Limb (tissue), 2 donors: ENCODE data around the gene UBL7.
"Not testable (repeated sequence)": the region's sequence is repeated elsewhere in the genome, so short reads cannot be mapped to it uniquely, and the experiment has no call there.

Experiments
- DNase-seq, 2 donors: peaks; one replicate each; pipeline ENCODE4 v3.0.0-alpha.2; 2016; ENCODE audit errors: extremely low spot score in 2 of 2

The UBL7 gene

GRCh38 chr15:74460871-74461846 lies at the start of gene UBL7:
Gene UBL7 (minus strand): TSS chr15:74461160. CDS start chr15:74458867, 2,293 bp downstream.
- peak; percentile 95 to 97 for DNase-seq

GRCh38 chr15:74506515-74506840 lies 45.5 kb upstream of the UBL7 start:
- DNase-seq, result no peak

GRCh38 chr15:74505837-74506514 lies 45.0 kb upstream of the UBL7 start:
- no peak for DNase-seq

GRCh38 chr15:74504836-74505235 lies 43.9 kb upstream of the UBL7 start:
- no peak for DNase-seq

- DNase-seq, result no peak
Measured at GRCh38 chr15:74504418-74504817, 43.5 kb upstream of the UBL7 start.

GRCh38 chr15:74502301-74502700 lies 41.3 kb upstream of the UBL7 start:
- no peak for DNase-seq

- DNase-seq, result no peak
Measured at GRCh38 chr15:74500401-74500800, 39.4 kb upstream of the UBL7 start.

- DNase-seq, result no peak
Measured at GRCh38 chr15:74499366-74499765, 38.4 kb upstream of the UBL7 start.

- DNase-seq, result no peak
Measured at GRCh38 chr15:74497584-74497983, 36.6 kb upstream of the UBL7 start.

GRCh38 chr15:74496648-74497047 lies 35.7 kb upstream of the UBL7 start:
- no peak for DNase-seq

GRCh38 chr15:74490339-74490689 lies 29.4 kb upstream of the UBL7 start:
- DNase-seq, result no peak

- peak; percentile 31 to 72 for DNase-seq
Measured at GRCh38 chr15:74489518-74490338, 28.8 kb upstream of the UBL7 start.

- DNase-seq, result no peak
Measured at GRCh38 chr15:74488776-74489175, 27.8 kb upstream of the UBL7 start.

- DNase-seq, result no peak
Measured at GRCh38 chr15:74482661-74483060, 21.7 kb upstream of the UBL7 start.

- DNase-seq, result not testable (repeated sequence)
Measured at GRCh38 chr15:74480364-74480763, 19.4 kb upstream of the UBL7 start.

GRCh38 chr15:74471621-74472020 lies 10.7 kb upstream of the UBL7 start:
- DNase-seq, result not testable (repeated sequence)

GRCh38 chr15:74470631-74471395 lies 9.9 kb upstream of the UBL7 start:
- DNase-seq, result no peak

GRCh38 chr15:74468341-74469032 lies 7.5 kb upstream of the UBL7 start:
- DNase-seq, result peak in 1 of 2 donors; percentile 42

- no peak for DNase-seq
Measured at GRCh38 chr15:74466570-74466969, 5.6 kb upstream of the UBL7 start.

GRCh38 chr15:74464897-74465296 lies 3.9 kb upstream of the UBL7 start:
- no peak for DNase-seq

- no peak for DNase-seq
Measured at GRCh38 chr15:74464216-74464615, 3.3 kb upstream of the UBL7 start.
